Adipose tissue (tissue), 3 donors: ENCODE results near the gene ZMYND10. TPM values are rescaled to one million over a fixed set of nuclear protein-coding genes. Genes with fewer than 3 reads are reported as not detected.

Source experiments
- H3K27ac ChIP-seq: one replicate; pipeline ENCODE4 v1.5.1; 2013; ENCODE audit warnings: low read depth, low read length
- WGBS, 3 donors: extraction: QIAGEN DNeasy Blood & Tissue Kit; methylation state at CpG; one replicate each; pipeline ENCODE4 v1.1.7; 2013; 5-methylcytosine and 5-hydroxymethylcytosine counted together
- polyA plus RNA-seq, 3 donors: library from polyadenylated mRNA; stranded (reverse); fragments of 200-250 nt; gene quantifications; one replicate each; pipeline ENCODE4 v1.2.3, GENCODE V29; 2013
- donor health status: healthy with polysubstance abuse.
- donor health status: Bipolar disorder and iron deficiency.
- donor health status: healthy.

ZMYND10 gene
- 1 to 10 TPM in 1 of 3 donors, under 1 TPM in 1, not detected in 1; 0.28 to 1.1 TPM for polyA plus RNA-seq

DNA sequence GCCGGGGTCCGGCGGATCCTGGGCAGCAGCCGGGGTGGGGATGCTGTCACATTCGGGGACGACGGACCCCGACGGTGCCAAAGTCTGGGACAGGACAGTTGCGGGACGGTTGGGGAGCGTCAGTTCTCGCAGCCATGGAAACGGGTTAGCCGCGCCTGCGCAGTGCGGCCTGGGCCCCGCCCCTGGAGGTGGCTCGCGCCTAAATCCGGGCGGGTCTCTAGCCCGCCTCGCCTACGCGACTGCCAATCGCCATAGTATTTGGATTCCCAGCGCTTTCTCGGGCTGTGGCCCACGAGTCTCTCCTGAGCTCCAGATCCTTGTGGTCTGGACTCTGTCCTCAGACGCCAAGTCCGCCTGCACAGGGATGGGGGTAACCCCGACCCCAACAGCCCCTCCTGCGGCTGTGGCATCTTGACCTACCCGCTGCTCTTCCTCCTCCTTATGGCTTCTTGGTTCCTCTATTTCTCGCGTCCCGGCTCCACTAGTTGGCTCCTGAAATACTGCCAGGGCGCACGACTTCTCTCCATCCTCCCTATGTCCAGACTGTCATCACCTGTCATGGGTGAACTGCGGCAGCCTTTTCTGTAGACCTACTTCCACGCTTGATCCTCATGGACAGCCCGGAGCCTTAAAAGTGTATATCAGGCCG, at the start of gene ZMYND10:
Gene ZMYND10, minus strand, starts transcription at position 147 of the 649 bp plus-strand sequence. CDS start 153 bp downstream, outside the sequence.
- 9 to 16% (median 11%) methylated on average over 43 to 45 of the region's 45 CpGs for WGBS, 3 donors
- H3K27ac ChIP-seq = no peak within 1 kb of the TSS

DNA sequence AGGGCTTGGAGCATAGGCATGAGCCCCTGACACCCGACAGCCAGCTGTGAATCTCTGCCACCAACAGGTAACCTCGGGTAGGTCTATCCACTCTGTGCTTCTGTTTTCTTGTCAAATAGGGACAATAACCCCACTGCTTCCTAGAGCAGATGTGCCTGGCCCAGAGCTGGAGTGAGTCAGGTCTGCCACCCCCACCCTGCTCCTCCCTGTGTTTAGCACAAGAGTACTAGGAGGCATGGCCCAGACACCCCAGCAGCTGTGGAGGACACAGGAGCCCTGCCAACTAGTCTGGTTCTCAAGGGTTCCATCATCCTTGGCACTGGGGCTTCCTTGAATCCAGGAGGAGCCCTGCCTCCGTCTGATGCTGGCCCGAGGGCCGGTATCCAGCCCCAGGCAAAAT, 47.5 kb upstream of the ZMYND10 start:
- no peak overlapping the region for H3K27ac ChIP-seq
- 84 to 91% (median 87%) methylated on average over 5 of the region's 5 CpGs for WGBS, 3 donors

DNA sequence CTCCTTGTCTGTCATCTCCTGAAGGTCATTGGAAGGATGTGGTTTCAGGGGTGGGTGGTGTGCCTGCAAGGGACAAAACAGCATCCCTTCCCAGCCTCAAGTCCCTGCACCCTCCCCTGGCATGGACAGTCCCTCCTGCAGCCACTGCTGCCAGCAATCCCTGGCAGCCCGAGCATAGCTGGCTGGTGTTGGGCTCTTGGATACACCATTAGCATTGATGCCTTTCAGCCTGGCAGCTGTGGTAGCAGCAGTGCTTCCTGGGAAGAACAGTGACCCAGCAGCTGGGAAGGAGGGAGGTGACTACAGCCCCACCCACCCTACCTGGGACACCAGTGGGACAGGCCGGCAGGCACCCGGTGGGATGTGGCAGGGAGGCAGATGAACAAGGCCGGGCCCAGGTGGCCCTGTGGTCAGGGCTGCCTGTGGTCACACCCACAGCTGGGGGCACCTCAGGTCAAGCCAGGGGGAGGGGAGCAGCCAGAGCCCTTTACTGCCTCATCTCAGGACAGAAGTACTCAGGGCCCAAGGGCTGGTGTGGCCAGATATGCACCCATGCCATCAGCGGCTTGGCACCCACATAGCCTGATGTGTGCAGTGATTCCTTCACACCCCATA, 46.7 kb upstream of the ZMYND10 start:
- WGBS, 3 donors = 64 to 86% (median 69%) methylated on average over 5 of the region's 5 CpGs
- H3K27ac ChIP-seq = no peak overlapping the region

DNA sequence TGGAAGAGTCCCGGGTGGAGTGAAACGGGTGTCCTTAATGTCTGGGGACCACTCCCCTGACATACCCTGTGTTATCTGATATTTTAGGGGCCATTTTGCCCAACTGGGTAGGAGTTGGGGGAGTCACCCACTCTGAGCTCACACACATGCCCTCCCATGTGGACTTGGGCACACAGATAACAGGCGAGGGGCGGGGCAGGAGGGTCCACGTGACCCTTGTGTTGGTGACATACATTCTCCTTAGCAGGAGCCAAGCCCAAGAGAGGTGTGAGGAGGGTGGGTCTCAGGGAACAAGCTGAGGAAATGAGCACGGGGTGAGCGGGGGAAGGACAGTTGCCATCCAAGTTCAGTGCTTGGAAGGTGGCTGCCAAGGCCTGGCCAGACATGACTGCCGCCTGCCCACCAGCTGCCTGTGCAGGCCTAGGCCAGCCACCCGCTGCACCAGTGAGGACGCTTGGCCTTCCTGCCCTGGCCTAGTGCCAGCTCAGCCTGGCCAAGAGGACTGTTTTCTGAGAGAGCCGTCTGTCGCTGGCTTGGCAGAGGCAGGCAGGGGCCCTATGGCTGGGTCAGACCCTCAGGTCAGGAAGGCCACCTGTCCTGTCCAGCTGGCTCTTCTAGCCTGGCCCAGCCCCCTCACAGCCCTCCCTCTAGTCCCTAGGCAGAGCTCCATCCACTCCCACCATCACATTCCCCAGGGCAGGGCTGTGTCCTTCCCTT, 45.1 kb upstream of the ZMYND10 start:
- 46 to 76% (median 56%) methylated on average over 12 of the region's 12 CpGs for WGBS, 3 donors
- no peak overlapping the region for H3K27ac ChIP-seq

DNA sequence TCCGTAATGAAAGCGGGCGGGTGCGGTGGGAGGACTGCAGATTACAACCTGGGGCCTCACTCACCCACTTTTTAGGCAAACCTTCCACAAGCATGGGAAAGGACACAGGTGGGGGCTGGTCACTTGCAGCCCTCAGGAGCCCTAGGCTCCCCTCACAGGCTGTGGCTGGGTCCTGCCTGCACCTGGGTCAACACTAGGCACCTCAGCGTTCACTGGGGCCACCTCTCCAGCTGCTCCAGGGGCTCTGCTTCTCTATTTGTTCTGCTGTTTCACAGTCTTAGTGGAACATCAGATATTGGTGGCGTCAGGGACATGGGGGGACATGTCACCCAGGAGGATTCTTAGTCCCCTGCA, 43.9 kb upstream of the ZMYND10 start:
- no peak overlapping the region for H3K27ac ChIP-seq
- WGBS, 3 donors = 54 to 93% (median 92%) methylated on average over 6 of the region's 6 CpGs

DNA sequence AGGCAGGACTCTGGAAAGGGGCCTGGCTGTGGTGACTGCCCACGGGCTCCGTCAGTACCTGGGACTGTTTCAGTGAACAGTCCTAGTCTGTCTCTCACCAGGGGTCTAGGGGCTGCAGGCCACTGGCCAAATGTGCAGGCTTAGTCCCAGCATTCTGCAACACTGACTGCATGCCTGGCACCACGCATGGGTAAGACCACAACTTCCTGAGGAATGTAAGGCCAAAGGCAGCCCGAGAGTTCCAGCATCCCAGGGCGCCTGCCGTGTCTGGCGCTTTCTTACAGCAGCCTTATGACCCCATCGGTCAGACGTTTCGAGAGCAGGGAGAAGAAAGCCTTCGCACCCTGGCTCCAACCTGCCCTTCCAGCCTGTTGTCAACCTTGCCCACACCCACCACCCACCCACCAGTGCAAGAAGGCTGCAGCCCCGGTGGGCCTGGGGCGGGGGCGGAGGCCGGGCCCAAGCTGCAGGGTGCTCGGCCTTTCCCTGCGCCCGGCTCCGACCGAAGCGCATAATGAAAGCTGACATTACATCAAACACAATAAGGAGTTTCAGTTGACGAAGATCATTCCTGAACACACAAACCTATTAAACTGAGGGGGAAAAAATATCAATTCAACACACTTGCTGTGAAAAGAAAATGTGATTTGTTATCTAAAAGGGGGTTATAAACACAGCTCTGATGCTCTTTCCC, 43.3 kb upstream of the ZMYND10 start:
- H3K27ac ChIP-seq = no peak overlapping the region
- 76 to 89% (median 88%) methylated on average over 22 of the region's 22 CpGs for WGBS, 3 donors

DNA sequence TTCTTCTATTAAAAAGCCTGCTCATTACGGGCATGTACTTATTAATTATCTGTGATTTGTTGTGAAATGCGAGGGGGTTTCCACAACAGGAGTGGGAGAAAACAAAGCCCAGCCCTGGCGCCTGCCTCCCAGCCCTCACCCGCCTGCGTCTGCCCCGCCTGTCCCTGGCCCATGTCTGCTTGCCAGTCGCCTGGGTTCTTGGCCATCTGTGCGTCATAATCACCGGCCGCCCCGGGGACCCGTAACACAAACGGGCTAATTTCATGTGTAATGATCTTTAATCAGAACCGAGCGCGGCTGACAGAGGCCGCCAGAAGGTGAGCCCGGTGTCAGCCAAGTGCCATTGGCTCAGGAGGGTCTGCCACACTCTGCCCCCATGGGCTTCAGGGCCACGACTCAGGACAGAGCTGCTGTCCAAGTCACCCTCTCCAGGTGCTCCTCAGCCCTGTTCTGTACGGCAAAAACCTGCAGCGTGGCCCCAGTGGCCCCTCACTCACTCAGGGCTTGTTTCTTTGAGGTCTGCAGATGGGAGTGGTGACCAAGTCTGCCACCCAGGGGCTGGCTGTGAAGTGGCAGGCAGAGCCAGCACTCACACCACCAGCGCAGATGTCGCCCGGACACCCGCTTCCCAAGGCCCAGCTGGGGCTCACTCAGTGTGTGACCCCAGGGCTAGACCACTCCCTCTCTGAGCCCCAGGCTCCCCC, 42.6 kb upstream of the ZMYND10 start:
- no peak overlapping the region for H3K27ac ChIP-seq

DNA sequence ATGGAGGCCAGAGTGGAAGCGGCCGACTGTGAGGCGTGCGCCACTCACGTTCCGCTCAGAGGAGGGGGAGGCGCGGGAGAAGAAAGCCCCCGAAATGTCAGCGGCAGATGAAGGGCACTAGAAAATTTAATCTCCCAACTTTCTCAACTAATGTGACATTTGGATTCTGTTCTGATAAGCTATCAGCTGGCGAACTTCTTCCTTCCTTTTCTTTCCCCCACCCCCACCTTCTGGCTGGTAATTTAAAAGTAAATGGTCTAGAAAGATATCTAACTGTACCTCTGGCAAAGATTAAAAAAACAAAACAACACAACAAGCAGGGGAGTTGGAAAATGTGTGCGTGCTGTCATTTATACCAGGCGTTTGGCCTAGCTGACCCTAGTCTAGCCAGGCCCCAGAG, 40.2 kb upstream of the ZMYND10 start:
- no peak overlapping the region for H3K27ac ChIP-seq
- WGBS, 3 donors = 56 to 83% (median 79%) methylated on average over 13 of the region's 13 CpGs

More for the DNA sequence above, 42.6 kb upstream of the ZMYND10 start:
- 44 to 83% (median 80%) methylated on average over 25 of the region's 25 CpGs for WGBS, 3 donors

DNA sequence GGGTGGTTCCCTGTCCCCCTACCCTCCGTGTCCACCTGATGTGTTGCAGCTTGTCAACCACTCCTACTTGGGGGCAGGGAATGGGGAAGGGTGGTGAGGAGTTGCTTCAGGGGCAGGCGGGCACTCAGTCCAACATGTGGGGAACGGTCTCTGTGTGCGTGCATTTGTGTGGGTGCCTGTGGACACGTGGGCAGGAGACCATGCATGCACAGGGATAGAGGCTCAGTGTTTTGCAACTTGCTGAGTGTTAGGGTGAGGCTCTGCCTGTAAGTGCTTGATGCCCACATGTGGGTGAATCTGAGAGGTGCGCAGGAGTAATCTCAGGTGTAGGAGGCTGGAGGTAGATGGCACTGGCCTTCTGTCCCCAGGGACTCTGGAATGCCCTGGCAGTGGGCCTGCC, 38.2 kb upstream of the ZMYND10 start:
- WGBS, 3 donors = 81 to 87% (median 84%) methylated on average over 6 of the region's 6 CpGs
- H3K27ac ChIP-seq = no peak overlapping the region

DNA sequence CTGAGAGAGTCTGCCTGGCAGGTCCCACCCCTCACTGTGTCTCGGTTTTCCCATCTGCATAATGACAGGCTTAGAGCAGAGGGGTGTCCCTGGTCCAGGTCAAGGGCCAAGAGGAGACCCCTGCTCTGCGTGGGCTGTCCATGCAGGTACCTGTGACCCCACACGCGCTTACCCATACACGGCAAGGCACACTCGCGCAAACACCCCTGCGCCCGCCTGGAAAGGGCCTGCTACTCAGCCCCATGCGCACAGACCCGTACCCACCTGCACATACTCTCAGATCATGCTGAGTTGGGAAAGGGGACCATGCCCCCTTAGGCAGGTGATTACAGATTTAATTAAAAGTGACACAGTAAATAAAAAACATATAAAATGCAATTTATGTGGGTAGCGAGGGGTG, 37.2 kb upstream of the ZMYND10 start:
- H3K27ac ChIP-seq = no peak overlapping the region
- 87 to 97% (median 94%) methylated on average over 12 of the region's 12 CpGs for WGBS, 3 donors

DNA sequence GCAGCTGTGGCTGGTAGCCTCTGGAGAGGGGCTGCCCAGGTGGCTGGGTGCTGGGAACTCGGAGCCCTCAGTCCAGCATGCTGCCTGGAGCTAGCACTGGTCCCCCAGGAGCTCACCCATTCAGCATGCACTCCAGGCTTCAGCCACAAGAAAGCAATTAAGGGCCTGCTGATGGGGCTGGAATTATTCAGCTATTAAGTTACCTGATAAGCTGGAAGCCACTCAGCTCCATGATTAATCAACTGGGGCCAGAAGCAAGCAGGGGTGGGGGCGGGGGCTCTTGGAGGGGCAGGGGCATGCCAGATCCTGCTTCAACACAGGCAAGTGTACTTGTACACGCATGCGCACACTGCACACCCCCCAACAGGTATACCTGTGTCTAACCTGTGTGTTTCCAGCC, 35.9 kb upstream of the ZMYND10 start:
- 72 to 92% (median 84%) methylated on average over 4 of the region's 4 CpGs for WGBS, 3 donors
- no peak overlapping the region for H3K27ac ChIP-seq

DNA sequence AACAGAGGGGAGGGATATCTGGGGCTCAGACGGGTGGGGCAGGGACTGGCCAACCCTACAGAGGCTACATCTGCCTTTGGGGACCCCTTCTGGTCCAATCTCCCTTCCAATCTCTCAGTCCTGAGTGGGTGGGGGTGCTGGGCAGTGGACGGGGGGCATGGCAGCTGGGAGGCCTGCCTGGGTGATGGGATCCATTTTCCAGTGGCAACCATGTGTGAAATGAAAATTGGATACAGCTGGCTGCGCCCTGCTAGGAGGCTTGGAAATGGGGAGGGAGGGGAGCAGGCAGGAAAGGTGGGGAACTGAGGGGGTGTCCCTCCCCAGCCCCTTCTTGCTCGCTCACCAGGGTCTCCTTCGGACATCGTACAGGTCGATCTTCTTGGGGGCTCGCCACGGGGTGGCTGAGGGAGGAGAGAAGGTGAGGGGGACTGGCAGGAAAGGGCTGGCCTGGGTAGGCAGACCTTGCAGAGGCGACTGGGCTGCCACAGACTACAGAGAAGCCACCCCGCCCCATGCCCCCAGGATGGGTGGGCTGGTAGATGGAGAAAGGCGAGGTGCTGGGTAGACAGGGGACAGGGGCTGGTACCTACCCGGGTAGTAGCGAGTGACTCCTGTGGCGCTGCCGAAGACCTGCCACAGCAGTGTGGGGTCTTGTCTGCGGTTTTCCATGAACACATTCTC, 35.0 kb upstream of the ZMYND10 start:
- no peak overlapping the region for H3K27ac ChIP-seq
- 88 to 91% (median 89%) methylated on average over 16 to 17 of the region's 17 CpGs for WGBS, 3 donors

DNA sequence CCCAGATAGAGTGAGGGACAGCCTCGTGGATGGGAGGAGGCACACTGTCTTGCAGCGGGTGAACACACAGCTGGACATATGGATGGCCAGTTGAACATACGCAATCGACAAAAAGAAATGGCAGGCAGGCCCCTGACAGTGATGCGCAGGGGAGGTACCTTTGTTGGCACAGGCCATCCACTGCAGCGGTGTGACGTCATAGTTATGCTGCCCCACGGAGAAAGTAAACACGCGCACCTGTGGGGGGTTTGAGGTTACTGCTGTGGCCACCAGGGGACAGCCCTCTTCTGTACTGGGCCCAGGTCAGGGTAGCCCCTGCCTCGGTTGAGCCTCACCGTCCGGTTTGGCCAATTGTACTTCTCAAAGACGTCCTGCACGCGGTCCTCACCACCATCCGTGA, 33.2 kb upstream of the ZMYND10 start:
- 90 to 95% (median 91%) methylated on average over 17 of the region's 17 CpGs for WGBS, 3 donors

DNA sequence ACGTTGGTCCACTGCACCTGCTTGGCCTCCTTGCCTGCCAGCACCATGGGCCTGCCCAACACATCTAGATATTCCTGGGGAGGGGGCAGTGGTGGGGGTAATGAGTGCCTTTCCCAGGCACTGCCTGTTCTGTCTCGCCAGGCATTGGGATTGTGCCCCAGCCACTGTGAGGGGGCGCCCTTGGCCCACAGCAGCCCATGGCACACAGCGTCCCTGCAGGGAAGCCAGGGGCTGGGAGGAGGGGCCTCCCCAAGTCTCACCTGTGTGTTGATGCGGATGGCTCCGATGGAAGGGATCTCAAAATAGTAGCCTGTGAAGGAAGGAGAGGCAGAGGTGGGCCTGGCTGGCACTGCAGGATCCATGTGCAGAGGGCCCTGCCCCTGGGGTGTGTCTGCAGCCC, 32.5 kb upstream of the ZMYND10 start:
- WGBS, 3 donors = 87 to 90% (median 89%) methylated on average over 4 to 6 of the region's 6 CpGs
- H3K27ac ChIP-seq = no peak overlapping the region

More for the DNA sequence above, 33.2 kb upstream of the ZMYND10 start:
- no peak overlapping the region for H3K27ac ChIP-seq

DNA sequence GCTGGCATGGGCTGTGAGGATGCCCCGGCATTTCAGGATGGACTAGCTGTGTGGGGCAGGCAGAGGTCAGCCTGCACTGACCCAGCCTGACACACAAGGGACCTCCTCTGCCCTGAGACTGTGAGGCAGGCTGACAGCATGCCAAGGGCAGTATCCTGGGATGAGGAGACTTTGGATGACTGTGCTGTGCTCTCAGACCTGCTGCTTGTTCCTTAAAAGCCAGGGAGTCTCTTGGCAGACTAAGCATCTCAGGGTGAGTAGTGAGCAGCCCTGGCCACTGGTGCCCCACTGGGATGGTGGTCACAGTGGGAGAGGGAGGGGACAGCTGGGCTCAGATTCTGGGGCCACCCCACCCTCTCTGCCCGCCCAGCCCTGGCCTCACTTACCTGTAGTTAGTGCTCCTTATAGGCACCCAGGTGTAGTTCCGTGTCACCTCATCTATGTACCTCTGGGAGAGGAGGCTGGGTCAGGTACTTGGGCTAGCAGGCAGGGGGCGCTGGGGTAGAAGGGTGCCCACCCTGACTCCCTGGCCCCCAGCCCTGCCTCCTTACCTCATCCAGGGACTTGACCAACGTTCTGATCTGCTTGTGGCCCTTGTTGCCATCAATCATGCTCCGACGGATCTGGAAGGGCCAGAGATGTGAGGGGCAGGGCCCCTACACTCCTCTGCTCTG, 29.9 kb upstream of the ZMYND10 start:
- H3K27ac ChIP-seq = no peak overlapping the region
- whole genome bisulfite sequencing, 3 donors = 77 to 82% (median 80%) methylated on average over 6 to 7 of the region's 7 CpGs

DNA sequence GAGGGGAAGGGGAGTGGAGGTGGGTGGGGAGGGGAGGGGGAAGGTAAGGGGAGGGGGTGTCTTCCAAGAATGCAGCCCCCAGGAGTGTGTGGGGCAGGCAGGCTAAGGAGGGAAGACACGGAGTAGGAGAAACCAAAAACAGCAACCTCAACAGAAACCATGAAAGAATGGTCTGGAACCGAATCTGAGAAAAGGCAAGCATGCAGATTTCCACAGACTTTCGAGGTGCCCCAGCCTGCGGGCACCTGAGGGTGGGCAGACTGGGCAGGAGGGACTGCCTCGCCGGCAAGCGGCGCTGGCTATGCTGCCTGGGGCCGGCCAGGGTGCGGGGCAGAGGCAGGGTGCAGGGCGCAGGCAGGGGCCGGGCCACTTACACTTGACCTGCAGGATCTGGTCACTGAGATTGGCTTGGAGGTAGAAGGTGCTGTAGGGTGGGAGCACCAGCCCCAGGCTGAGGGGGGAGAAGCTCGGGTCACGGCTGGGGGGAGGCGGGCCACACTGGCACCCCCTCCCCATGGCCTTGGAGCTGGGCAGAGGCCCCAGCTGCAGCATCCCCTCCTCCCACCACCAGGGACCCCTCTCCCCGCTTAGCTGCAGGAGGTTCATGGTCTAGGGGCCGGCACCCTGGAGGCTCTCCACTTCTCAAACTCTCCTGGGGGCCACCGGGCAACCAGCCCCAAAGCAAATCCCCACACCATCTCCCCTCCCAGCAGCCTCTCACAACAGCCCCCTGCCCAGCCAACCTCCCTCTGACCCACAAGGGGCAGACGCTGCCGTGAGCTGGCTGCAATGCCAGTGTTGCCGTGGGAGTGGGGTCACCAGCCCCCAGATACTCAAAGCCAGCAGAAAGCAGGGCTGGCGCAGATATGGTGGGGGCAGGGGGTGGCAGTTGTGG, 29.1 kb upstream of the ZMYND10 start:
- H3K27ac ChIP-seq = no peak overlapping the region
- WGBS, 3 donors = 66 to 74% (median 67%) methylated on average over 19 to 22 of the region's 22 CpGs
